NCI-H2029 treated with DMSO at 0.1 percent for 48 hours (cell line): ENCODE data around the gene SKOR2.
A peak's percentile ranks its signal among the peaks of the same experiment; 100 is the strongest.
"Not testable (repeated sequence)": the region's sequence is repeated elsewhere in the genome, so short reads cannot be mapped to it uniquely, and the experiment has no call there.

Experiments
- DNase-seq: peaks from one replicate; lab custom pipeline; 2025; lab: John Stamatoyannopoulos, UW

Gene SKOR2

DNA sequence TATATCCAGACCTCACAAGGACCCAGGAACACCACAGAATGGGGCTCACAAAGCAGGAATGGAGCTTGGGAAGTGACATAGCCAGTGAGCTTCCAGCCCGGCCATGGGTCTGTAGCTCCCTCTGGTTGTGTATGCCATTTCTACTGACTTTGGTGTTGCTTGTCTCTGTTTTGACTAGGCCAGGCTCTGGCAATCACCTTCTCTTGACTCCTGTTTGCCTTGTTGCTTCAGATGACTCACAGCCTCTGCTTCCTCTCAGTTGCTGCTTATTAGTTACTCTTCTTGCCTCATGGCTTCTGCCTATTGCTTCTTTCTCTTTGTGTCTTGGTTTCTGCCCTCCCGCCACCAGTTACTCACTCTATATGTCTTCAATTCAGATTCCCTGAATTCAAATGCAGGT, 59.5 kb downstream of the SKOR2 start:
- no peak for DNase-seq

DNA sequence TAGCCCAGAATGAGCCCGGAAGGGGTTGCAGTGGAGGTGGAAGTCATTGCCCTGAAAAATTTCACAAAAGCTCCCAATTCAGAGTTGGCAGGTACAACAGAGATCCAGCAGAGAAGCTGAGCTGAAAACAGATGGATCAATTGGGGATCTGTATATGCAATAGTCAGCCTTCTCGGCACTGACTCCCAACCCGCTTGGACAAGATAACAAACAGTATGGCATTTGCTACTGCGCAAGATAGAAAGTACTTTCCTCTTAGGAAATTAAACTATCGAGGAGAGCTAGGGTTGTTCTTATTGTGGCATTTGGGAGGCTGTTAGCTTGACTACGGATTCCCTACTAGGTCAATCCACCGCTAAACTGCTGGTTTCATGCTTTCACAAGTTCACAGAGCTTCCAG, 63.7 kb downstream of the SKOR2 start:
- no peak for DNase-seq

DNA sequence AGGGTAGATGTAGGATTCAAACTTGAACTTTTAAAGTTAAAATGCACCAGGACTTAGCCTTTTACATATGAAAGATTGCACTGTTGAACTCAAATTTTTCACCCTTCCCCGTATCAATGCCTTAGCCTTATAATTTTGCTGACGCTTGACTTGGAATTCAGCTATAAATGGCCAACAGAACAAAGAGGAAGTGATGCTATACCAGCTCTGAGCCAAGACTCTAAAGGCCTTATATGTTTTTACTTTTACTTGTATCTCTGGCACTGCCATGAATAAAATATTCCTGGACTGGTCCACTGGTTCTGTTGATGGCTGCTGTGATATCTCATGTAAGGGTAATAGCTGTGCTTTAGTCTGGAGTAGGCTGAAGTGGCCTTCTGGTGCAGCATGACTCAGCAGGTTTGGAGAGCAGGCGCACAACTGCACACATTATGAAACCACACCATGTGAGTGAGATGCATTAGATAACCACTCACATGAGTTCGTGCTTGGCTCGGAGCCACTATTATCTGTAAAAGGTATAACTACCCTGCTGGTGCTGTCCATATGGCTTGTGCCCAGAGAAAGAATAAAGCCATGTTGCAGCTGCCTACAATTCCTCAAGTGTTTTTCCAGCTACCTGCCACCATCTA, 66.9 kb downstream of the SKOR2 start:
- peak; percentile 63 for DNase-seq

DNA sequence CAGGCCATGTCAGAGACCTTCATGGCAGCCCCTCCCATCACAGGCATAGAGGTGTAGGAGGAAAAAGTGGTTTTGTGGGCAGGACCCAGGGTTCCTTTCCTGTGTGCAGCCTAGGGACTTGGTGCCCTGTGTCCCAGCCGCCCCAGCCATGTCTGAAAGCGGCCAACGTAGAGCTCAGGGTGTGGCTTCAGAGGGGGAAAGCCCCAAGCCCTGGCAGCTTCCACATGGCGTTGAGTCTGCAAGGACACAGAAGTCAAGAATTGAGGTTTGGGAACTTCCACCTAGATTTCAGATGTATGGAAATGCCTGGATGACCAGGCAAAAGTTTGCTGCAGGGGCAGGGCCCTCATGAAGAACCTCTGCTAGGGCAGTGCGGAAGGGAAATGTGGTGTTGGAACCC, 69.3 kb downstream of the SKOR2 start:
- not testable (repeated sequence) for DNase-seq

DNA sequence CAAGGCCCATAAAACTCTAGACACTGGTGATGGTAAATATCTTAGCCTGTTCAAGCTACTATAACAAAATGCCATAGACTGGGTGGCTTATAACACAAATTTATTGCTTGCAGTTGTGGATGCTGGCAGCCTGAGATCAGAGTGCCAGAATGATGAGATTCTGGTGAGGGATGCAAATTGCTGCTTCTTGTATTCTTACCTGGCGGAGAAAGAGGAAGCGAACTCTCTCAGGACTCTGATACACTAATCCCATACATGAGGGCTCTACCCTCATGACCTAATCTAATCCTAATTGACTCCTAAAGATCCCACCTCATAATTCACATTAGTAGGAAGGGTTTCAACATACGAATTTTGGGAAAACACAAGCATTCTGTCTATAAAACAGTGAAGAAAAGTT, 70.7 kb downstream of the SKOR2 start:
- DNase-seq, result no peak

DNA sequence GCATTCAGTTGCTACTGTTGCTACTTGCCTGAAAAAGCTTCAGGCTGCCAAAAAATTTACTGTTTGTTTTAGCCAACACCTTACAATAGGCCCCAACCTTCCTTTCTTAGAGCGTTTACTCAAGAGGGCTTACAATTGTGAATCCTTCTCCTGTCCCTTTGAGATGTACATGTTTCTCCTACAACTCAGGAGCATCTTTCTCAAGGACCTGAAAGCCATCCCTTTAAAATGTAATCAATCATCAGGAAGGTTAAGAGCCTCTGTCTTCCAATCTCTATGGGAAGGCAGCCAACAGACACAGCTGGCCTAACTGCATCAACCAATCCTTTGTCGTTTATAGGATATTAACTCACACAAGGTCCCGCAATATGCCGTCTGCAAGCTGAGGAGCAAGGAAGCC, 71.9 kb downstream of the SKOR2 start:
- peak; percentile 4 for DNase-seq

DNA sequence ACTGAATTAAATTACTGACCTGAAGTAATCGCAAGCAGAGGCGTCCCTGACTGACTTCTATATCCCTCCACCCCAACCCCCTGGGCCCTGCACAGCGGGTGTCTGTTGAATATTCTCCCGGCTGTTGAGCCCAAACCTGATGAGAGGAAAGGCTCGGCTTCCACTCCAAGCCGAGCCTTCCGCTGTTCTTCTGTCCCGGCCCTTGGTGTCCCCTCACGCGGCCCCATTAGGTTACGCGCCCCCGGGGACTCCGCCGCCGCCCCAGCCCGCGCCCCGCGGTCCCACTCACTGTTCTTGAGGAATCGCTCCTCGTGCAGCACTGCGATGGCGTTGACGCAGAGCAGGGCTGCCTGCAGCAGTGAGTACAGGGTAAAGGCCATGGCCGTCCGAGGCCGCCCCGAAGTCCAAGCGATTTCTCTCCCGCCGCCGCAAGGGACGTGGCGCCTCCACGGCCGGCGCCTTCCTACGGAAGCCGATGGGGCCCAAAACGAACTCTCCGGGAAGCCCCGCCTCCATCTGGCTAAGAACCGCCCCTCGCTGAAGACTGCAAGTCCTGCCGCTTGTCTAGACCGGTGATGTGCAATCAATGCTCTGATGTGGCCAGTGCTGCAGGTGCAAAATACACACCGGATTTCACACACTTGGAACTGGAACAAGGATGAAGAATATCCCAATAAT, 75.4 kb downstream of the SKOR2 start, which contains the start of gene IER3IP1:
IER3IP1 (minus strand) TSS at position 467 of the 678 bp plus-strand sequence; CDS start at position 380, 87 bp downstream.
- peak; percentile 51 for DNase-seq

DNA sequence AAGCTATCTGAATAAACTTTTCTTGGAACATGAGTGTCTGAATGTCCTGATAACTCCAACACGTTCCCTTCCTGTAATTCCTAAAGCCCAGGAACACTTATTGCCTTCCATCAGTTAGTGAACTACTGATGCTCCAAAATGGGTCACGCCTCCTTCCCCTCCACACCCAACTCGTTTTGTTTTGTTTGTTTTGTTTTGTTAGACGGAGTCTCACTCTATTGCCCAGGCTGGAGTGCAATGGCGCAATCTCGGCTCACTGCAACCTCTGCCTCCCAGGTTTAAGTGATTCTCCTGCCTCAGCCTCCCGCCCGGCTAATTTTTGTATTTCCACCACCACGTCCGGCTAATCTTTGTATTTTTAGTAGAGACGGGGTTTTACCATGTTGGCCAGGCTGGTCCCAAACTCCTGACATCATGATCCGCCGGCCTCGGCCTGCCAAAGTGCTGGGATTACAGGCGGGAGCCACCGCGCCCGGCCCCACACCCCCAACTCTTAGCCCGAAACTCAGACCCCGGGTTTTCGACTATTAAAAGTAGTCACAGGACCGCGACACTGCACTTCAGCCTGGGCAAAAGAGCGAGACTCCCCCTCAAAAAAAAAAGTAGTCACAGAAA, 76.1 kb downstream of the SKOR2 start:
- peak; percentile 3 for DNase-seq

DNA sequence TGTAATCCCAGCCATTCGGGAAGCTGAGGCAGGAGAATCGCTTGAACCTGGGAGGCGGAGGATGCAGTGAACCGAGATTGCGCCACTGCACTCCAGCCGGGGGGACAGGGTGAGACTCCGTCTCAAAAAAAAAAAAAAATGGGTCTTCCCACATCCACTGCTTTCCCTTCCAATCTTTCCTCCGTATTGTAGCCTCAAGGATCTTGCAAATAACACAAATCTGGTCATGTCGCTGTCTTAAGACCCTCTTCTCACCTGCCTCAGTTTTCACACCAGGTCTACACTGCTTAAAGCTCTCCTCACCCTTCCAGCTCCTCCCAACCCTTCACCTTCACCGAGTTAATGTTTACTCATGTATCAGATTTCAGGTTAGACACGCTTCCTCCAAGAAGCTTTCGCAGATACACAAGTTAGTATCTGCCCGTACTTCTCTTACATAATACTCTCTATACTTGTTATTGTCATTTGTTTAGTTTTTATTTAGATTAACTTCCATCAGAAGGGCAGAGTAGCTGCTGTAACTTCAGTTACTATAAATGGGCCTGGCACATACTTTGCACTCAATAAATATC, 76.8 kb downstream of the SKOR2 start:
- no peak for DNase-seq

DNA sequence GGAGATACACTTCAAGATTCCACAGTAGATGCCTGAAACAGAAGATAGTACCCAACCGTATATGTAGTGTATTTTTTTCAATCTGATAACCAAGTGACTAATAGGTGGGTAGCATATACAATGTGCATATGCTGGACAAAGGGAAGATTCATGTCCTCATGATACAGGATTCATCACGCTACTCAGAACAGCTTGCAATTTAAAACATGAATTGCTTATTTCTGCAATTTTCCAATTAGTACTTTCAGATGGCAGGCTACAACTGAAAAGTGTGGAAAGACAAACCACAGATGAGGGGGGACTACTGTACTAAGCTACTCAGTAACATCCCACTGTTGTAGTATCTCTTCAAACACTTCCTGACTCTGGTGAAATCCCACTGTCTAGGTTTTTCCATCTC, 79.0 kb downstream of the SKOR2 start:
- DNase-seq, result no peak

DNA sequence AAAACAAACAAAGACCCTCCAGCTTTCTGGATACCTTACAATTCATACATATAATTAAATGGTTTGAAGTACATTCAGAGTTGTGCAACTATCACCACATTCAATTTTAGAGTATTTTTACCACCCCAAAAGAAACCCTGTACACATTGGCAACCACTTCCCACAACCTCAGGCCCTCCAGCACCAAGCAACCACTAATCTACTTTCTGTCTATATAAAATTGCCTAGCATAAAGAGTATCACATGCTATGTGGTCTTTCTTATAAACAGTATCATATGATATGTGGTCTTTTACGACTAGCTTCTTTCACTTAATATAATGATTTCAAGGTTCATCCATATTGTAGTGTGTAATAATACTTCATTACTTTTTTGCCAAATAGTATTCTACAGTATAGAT, 82.5 kb downstream of the SKOR2 start:
- no peak for DNase-seq

DNA sequence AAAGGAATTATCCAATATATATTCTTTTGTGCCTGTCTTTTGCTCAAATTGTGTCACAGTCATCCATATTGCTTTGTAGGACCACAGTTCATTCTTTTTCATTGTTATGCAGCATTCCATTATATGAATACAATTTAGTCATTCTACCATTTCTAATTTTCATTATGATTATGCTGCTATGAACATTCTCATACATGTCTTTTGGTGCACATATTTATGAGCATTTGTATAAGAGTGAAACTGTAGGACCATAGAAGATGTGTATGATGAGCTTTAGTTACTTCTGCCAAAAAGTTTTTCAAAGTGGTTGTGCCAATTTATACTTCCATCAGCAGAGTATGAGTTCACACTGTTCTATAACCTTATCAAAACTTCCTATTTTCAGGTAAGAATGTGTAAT, 83.0 kb downstream of the SKOR2 start:
- no peak for DNase-seq

DNA sequence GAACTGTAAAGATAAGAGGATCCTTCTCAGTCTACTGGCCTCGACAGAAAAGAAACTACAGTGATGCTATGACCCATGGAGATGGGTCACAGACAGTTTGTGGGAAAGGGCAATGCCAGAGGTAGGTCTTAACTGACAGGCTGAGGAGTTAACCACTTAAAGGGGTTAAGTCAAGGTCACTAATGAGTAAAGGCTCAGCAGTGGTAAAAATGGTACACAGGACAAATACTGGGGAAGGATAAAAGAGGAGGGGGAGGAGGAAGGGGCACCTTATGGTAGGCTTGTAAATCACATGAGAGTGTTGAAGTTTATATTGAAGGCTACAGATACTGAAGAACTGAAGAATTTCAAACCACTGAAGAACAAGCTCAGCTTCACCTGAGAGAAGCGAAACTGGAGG, 85.2 kb downstream of the SKOR2 start:
- no peak for DNase-seq

DNA sequence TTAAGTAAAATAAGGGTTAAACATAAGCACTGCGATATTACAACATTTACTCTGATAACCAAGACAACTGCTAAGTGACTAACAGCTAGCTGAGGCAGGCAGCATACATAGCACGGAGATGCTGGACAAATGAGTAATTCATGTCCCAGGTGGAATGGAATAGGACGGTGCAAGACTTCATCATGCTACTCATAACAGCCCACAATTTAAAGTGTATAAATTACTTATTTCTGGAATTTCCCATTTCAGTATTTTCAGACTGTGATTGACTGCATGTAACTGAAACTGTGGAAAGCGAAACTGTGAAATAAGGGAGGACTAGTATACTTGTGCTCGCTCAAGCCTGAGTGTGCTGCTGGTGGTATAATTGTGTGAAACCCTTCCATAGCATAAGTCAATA, 88.2 kb downstream of the SKOR2 start:
- DNase-seq, result no peak

DNA sequence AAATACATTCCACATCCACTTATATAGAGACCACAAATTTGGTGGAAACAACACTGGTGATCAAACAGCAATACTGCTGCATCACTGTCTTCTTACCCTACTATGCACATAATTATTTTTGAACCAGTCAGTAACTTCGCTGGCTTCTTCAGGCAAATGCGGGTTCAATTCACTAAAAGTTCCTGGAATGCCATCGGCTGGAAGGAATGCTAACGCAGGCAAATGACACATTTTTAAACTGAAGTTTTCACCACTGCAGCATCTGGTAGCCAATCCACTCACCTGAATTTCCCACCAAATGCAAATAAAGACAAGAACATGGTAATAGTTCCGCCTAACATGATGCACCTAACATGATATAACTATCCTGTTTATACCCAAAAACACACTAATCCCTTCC, 91.2 kb downstream of the SKOR2 start:
- no peak for DNase-seq

DNA sequence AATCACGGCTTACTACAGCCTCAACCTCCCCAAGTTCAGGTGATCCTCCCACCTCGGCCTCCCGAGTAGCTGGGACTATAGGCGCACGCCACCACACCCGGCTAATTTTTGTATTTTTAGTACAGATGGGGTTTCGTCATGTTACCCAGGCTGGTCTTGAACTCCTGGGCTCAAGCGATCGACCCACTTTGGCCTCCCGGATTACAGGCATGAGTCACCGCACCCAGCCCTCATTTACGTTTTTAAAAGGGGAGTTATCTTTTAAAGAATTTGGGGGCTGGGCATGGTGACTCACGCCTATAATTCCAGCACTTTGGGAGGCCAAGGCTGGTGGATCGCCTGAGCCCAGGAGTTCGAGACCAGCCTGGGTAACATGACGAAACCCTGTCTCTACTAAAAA, 93.1 kb downstream of the SKOR2 start:
- DNase-seq, result not testable (repeated sequence)
